Tibial nerve (tissue), 4 donors: ENCODE data around the gene PRXL2B. TPM values are rescaled to one million over a fixed set of nuclear protein-coding genes. Genes with fewer than 3 reads are reported as not detected.

Experiments
- DNase-seq, 2 donors: peaks; one replicate each; pipeline ENCODE4 v3.0.0-alpha.2; 2019; ENCODE audit warnings: low spot score in 2 of 2
- H3K27ac ChIP-seq, 4 donors: fragments of 200-600 bp; sonication (generic) in 3 of 4; one replicate each; pipeline ENCODE4 v1.5.1; 2017 to 2019; ENCODE audit warnings: mild to moderate bottlenecking in 1 of 4
- H3K27me3 ChIP-seq, 2 donors: fragments of 200-600 bp; sonication (generic) in 1 of 2; one replicate each; pipeline versions ENCODE4 v1.5.1 to v1.6.0; 2017 to 2019
- H3K36me3 ChIP-seq, 3 donors: fragments of 200-600 bp; sonication (generic); one replicate each; pipeline ENCODE4 v1.5.1; 2018 to 2019
- H3K4me1 ChIP-seq, 4 donors: fragments of 200-600 bp; sonication (generic) in 3 of 4; one replicate each; pipeline ENCODE4 v1.5.1; 2017 to 2019
- H3K4me3 ChIP-seq, 4 donors: fragments of 200-600 bp; sonication (generic) in 3 of 4; one replicate each; pipeline ENCODE4 v1.5.1; 2017 to 2019; ENCODE audit warnings: mild to moderate bottlenecking in 1 of 4, moderate library complexity in 1 of 4
- H3K9me3 ChIP-seq, 4 donors: fragments of 200-600 bp; sonication (generic) in 3 of 4; one replicate each; pipeline ENCODE4 v1.5.1; 2017 to 2019
- CTCF ChIP-seq, 5 experiments: fragments of 200-600 bp in 3 of 5; fragments of 450-650 bp in 2 of 5; sonication (generic) in 3 of 5; IDR thresholded peaks; one replicate each; pipeline ENCODE4 v1.5.1; 2016 to 2019; ENCODE audit warnings: antibody characterized with exemption in 5 of 5, mild to moderate bottlenecking in 3 of 5, moderate library complexity in 2 of 5
- EP300 ChIP-seq, 2 donors: sonication (generic); formaldehyde crosslinking; IDR thresholded peaks; one replicate each; pipeline ENCODE4 v1.6.1; 2017; ENCODE audit warnings: antibody characterized with exemption in 2 of 2, mild to moderate bottlenecking in 1 of 2
- POLR2A ChIP-seq, 2 donors: fragments of 450-650 bp; IDR thresholded peaks; one replicate each; pipeline ENCODE4 v1.6.1; 2017; ENCODE audit warnings: antibody characterized with exemption in 2 of 2, mild to moderate bottlenecking in 2 of 2, moderate library complexity in 2 of 2
- WGBS, 2 donors: methylation state at CpG; one replicate each; pipeline ENCODE4 v1.1.5; 2018; 5-methylcytosine and 5-hydroxymethylcytosine counted together
- total RNA-seq, 4 donors: library from RNA; depleted of rRNA; stranded (reverse); fragments of >200 nt; gene quantifications; one replicate each; pipeline ENCODE4 v1.1.0, GENCODE V29; 2016

The PRXL2B gene
- total RNA-seq, 4 donors from 2014 or later: 14.4 to 18.0 (median 16.9) TPM

DNA sequence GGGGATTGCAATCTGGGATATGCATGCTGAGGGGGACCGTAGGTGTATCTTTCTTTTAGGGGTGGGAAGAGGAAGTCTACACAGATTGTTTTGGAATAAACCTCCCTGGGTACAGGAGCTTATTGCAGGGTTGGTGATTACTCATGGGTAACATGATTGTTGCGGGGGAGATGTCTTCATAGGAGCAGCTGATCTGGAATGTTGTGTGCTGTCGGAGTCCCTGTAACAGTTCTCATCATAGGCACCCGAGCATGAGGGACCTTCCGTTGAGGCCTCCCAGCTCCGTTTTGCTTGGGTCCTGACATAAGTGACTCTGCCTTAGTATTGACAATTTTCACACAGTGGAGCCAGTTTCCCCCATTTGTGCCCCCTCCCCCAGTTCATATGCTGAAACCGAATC lies 4.2 kb upstream of the PRXL2B start:
- 68 to 72% methylated on average over 7 of the region's 7 CpGs for WGBS, 2 donors
- H3K9me3 ChIP-seq: no peaks in the 10 kb centered on the region
- H3K4me3 ChIP-seq: no peak overlapping the region
- TF ChIP-seq CTCF (IDR thresholded peaks at IDR 0.05) (no peak), EP300 (IDR thresholded peaks at IDR 0.05) (no peak), POLR2A (IDR thresholded peaks at IDR 0.05) (no peak)
- H3K4me1 ChIP-seq: peaks cover 0 to 37% (median 25%) of the 10 kb centered on the region in 4 donors
- no peak for DNase-seq
- H3K27me3 ChIP-seq: no peaks in the 10 kb centered on the region
- no peaks in the 10 kb centered on the region for H3K36me3 ChIP-seq
- no peak overlapping the region for H3K27ac ChIP-seq

- TF ChIP-seq CTCF (IDR thresholded peaks at IDR 0.05) (no peak), EP300 (IDR thresholded peaks at IDR 0.05) (no peak), POLR2A (IDR thresholded peaks at IDR 0.05) (no peak)
- no peak for DNase-seq
- WGBS, 2 donors: 64 to 90% methylated on average over 2 to 5 of the region's 5 CpGs
- Histone ChIP-seq H3K9me3 (no peaks in the 10 kb centered on the region), H3K27ac (peak overlapping the region in 1 of 4 donors; percentile 15), H3K4me1 (peaks cover 0 to 39% (median 26%) of the 10 kb centered on the region in 4 donors), H3K4me3 (no peak overlapping the region), H3K36me3 (peaks cover 0 to 1% (median 0%) of the 10 kb centered on the region in 3 donors), H3K27me3 (no peaks in the 10 kb centered on the region)
Measured at GRCh38 chr1:2583331-2583791, 3.2 kb upstream of the PRXL2B start.

GRCh38 chr1:2583871-2584351 lies 2.7 kb upstream of the PRXL2B start:
- H3K4me3 ChIP-seq: no peak overlapping the region
- peaks cover 0 to 7% (median 0%) of the 10 kb centered on the region in 3 donors for H3K36me3 ChIP-seq
- H3K27ac ChIP-seq: peak overlapping the region in 2 of 4 donors; percentile 15 to 20
- H3K9me3 ChIP-seq: no peaks in the 10 kb centered on the region
- H3K27me3 ChIP-seq: no peaks in the 10 kb centered on the region
- WGBS, 2 donors: 65 to 69% methylated on average over 14 of the region's 14 CpGs
- DNase-seq: no peak
- H3K4me1 ChIP-seq: peaks cover 0 to 39% (median 21%) of the 10 kb centered on the region in 4 donors
- TF ChIP-seq EP300 (IDR thresholded peaks at IDR 0.05) (no peak), CTCF (IDR thresholded peaks at IDR 0.05) (no peak), POLR2A (IDR thresholded peaks at IDR 0.05) (no peak)

DNA sequence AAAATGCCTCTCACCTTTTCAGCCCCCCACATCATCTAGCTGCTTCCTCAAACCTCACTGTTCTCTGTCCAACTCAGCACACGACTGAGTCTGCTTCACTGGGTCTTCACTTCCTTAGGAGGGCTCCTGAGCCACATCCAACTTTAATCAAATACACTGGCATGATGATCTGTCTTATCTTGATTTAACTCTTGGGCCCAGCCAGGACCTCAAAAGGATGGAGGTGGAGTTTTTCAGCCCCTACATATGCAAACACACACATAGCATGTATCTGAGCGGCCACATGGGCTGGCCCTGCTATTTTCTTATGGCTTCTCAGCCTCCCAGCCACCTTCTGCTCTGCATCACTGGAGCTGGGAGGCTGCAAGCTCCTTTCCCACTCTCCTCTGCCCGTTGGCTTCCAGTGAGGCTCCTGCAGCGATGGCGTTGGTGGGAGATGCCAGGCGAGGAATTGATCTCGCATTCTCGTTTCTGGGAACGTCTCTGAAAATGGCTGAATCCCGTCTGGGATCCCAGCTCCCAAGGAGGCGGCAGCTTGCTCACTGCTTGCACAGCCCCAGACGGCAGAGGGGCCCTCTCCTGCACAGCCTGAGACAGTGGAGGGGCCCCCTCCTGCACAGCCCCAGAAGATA lies 1.8 kb upstream of the PRXL2B start:
- H3K27me3 ChIP-seq: no peaks in the 10 kb centered on the region
- WGBS, 2 donors: 19 to 26% methylated on average over 11 to 12 of the region's 12 CpGs
- H3K4me1 ChIP-seq: peaks cover 0 to 39% (median 21%) of the 10 kb centered on the region in 4 donors
- TF ChIP-seq CTCF (IDR thresholded peaks at IDR 0.05): no peak
- no peak for TF ChIP-seq EP300 (IDR thresholded peaks at IDR 0.05)
- no peak for TF ChIP-seq POLR2A (IDR thresholded peaks at IDR 0.05)
- peak overlapping the region; percentile 94 to 100 (median 98) for H3K27ac ChIP-seq
- no peaks in the 10 kb centered on the region for H3K9me3 ChIP-seq
- peak overlapping the region; percentile 55 to 96 (median 88) for H3K4me3 ChIP-seq
- H3K36me3 ChIP-seq: peaks cover 0 to 16% (median 0%) of the 10 kb centered on the region in 3 donors
- DNase-seq: no peak
